ENCODE data around the gene MADD.

DNA sequence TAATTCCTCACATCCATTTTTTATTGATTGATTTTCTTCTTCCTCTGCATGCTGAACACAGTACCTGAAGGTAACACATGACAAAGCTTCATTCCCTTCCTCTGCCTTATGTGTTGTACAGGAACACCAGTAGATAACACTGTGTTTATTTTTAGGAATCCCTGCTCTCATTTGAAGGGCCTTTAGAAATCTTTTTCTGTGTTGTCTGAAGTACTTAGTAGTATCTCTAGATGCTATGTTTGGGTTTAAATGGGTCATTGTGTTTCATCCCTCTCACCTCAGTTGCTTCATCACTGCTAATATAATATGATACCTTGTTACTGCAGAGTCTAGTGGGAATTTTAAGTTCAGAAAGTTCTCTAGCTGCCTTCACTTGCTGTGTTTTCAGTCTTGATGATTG, 10.2 kb downstream of the MADD start:
- TF ChIP-seq, protein P1, sequence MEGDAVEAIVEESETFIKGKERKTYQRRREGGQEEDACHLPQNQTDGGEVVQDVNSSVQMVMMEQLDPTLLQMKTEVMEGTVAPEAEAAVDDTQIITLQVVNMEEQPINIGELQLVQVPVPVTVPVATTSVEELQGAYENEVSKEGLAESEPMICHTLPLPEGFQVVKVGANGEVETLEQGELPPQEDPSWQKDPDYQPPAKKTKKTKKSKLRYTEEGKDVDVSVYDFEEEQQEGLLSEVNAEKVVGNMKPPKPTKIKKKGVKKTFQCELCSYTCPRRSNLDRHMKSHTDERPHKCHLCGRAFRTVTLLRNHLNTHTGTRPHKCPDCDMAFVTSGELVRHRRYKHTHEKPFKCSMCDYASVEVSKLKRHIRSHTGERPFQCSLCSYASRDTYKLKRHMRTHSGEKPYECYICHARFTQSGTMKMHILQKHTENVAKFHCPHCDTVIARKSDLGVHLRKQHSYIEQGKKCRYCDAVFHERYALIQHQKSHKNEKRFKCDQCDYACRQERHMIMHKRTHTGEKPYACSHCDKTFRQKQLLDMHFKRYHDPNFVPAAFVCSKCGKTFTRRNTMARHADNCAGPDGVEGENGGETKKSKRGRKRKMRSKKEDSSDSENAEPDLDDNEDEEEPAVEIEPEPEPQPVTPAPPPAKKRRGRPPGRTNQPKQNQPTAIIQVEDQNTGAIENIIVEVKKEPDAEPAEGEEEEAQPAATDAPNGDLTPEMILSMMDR (conservative IDR thresholded peaks at IDR 0.05; ENCODE audit: low read depth, low read length), result no peak
- TF ChIP-seq EZH2phosphoT487 (IDR thresholded peaks at IDR 0.05; ENCODE audit: borderline replicate concordance, low read length), result no peak
- TF ChIP-seq EZH2 (IDR thresholded peaks at IDR 0.05; ENCODE audit: low read length, unreplicated experiment), result no peak
